Mammary epithelial cell (primary cell): Measurements from ENCODE around the gene ABHD10.

Experiments
- EZH2 ChIP-seq: IDR thresholded peaks from 2 replicates; pipeline ENCODE4 v1.6.1; 2012; ENCODE audit warnings: low read length, inconsistent platforms, borderline replicate concordance
- TF ChIP-seq, protein P1 (sequence below), 2 donors: IDR thresholded peaks in 1 of 2; conservative IDR thresholded peaks in 1 of 2; 2 replicates each; pipeline ENCODE4 v1.5.1; 2011 to 2012; ENCODE audit warnings: inconsistent platforms in 2 of 2, low read length in 2 of 2, mild to moderate bottlenecking in 2 of 2, control low read depth in 1 of 2, low read depth in 1 of 2; ENCODE audit not compliant: insufficient read depth in 1 of 2; ENCODE audit errors: extremely low read depth in 1 of 2

DNA sequence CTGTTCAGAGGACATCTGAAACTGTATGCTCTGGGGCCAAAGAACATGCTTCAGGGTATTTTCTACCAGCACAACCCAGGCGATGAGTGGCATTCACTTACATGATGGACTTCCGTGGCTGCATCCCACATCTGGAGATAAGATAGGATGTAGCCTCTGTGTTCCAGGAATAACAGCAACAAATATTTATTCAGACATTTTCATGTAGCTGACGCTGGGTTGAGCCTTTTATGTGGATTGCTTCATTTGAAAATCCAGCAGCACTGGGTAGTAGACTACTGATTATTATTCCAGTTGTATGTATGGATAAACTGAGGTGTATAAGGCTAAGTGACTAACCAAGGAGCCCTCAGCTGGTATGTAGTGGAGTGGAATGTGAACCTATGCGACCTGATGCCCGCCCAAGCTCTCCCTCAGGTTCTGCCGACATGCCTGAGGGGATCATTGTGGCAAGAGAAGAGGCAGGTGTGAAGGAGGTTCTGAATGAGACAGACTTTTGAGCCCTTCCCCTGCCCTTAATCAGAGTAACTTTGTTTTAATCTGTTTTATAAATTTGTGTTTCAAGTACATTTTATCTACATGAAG, 25.9 kb upstream of the ABHD10 start:
- TF ChIP-seq, protein P1, sequence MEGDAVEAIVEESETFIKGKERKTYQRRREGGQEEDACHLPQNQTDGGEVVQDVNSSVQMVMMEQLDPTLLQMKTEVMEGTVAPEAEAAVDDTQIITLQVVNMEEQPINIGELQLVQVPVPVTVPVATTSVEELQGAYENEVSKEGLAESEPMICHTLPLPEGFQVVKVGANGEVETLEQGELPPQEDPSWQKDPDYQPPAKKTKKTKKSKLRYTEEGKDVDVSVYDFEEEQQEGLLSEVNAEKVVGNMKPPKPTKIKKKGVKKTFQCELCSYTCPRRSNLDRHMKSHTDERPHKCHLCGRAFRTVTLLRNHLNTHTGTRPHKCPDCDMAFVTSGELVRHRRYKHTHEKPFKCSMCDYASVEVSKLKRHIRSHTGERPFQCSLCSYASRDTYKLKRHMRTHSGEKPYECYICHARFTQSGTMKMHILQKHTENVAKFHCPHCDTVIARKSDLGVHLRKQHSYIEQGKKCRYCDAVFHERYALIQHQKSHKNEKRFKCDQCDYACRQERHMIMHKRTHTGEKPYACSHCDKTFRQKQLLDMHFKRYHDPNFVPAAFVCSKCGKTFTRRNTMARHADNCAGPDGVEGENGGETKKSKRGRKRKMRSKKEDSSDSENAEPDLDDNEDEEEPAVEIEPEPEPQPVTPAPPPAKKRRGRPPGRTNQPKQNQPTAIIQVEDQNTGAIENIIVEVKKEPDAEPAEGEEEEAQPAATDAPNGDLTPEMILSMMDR (conservative IDR thresholded peaks at IDR 0.05 in 1 of 2, IDR thresholded peaks at IDR 0.05 in 1 of 2; ENCODE audit: extremely low read depth in 1 of 2, insufficient read depth in 1 of 2, low read depth in 1 of 2, low read length in 2 of 2): no peak
- no peak for TF ChIP-seq EZH2
